Breast epithelium (tissue), 4 donors: ENCODE measurements around the gene KLHL42. TPM values are rescaled to one million over a fixed set of nuclear protein-coding genes. Genes with fewer than 3 reads are reported as not detected.

ENCODE experiments used
- DNase-seq, 2 donors: peaks; one replicate each; pipeline ENCODE4 v3.0.0-alpha.2; 2019; ENCODE audit warnings: low spot score in 2 of 2
- H3K27ac ChIP-seq, 2 donors: fragments of 200-600 bp; sonication (generic) in 1 of 2; one replicate each; pipeline ENCODE4 v1.5.1; 2016 to 2019; ENCODE audit warnings: mild to moderate bottlenecking in 1 of 2
- H3K27me3 ChIP-seq, 2 donors: fragments of 200-600 bp; sonication (generic) in 1 of 2; one replicate each; pipeline versions ENCODE4 v1.5.1 to v1.6.0; 2017 to 2019; ENCODE audit warnings: control low read depth in 1 of 2, mild to moderate bottlenecking in 1 of 2
- H3K36me3 ChIP-seq: fragments of 200-600 bp; one replicate; pipeline ENCODE4 v1.5.1; 2019
- H3K4me1 ChIP-seq, 2 donors: fragments of 200-600 bp; sonication (generic); one replicate each; pipeline ENCODE4 v1.5.1; 2016 to 2019; ENCODE audit warnings: control low read depth in 1 of 2
- H3K4me3 ChIP-seq, 3 donors: fragments of 200-600 bp; sonication (generic); 1 replicate in 2 of 3; 2 replicates in 1 of 3; pipeline ENCODE4 v1.5.1; 2016 to 2019; ENCODE audit warnings: mild to moderate bottlenecking in 3 of 3, moderate library complexity in 2 of 3
- H3K9me3 ChIP-seq, 2 donors: fragments of 200-600 bp; sonication (generic) in 1 of 2; one replicate each; pipeline ENCODE4 v1.5.1; 2016 to 2019; ENCODE audit warnings: control low read depth in 1 of 2
- CTCF ChIP-seq, 3 donors: fragments of 450-650 bp; IDR thresholded peaks; one replicate each; pipeline ENCODE4 v1.5.1; 2016 to 2017; ENCODE audit warnings: antibody characterized with exemption in 3 of 3, mild to moderate bottlenecking in 3 of 3, moderate library complexity in 3 of 3
- POLR2A ChIP-seq: fragments of 450-650 bp; IDR thresholded peaks from one replicate; pipeline ENCODE4 v1.6.1; 2016; ENCODE audit warnings: antibody characterized with exemption, mild to moderate bottlenecking, moderate library complexity
- POLR2AphosphoS5 ChIP-seq, 3 donors: sonication (generic); formaldehyde crosslinking; IDR thresholded peaks; one replicate each; pipeline ENCODE4 v1.6.1; 2017; ENCODE audit warnings: antibody characterized with exemption in 3 of 3
- intact Hi-C: fragments of 100-400 bp; cut with DNase I; formaldehyde crosslinking; loops from one replicate; pipeline ENCODE4 v1.15.1; 2023; ENCODE audit warnings: low total_unique reads
- total RNA-seq, 3 donors: library from RNA; depleted of rRNA; stranded (reverse); fragments of >200 nt; gene quantifications; one replicate each; pipeline ENCODE4 v1.1.0, GENCODE V29; 2016

The KLHL42 gene
- total RNA-seq, 3 donors from 2014 or later = 20.6 to 32.3 (median 30.8) TPM

GRCh38 chr12:27824126-27824842 is 44.3 kb downstream of the KLHL42 start:
- Histone ChIP-seq H3K27me3 (no peaks in the 10 kb centered on the region), H3K36me3 (no peaks in the 10 kb centered on the region), H3K4me3 (no peak overlapping the region), H3K4me1 (peaks cover 0 to 6% of the 10 kb centered on the region in 2 donors), H3K27ac (no peak overlapping the region), H3K9me3 (no peaks in the 10 kb centered on the region)
- no peak for DNase-seq
- TF ChIP-seq CTCF (IDR thresholded peaks at IDR 0.05) = no peak
- no peak for TF ChIP-seq POLR2A
- TF ChIP-seq POLR2AphosphoS5 (IDR thresholded peaks at IDR 0.05) = no peak
- intact Hi-C loops = loop anchor here (5.0 kb wide), 1 partner anchor 87 kb away; no protein-coding TSS in a partner anchor

- no peak for DNase-seq
- TF ChIP-seq POLR2A (no peak), CTCF (IDR thresholded peaks at IDR 0.05) (no peak), POLR2AphosphoS5 (IDR thresholded peaks at IDR 0.05) (no peak)
- Histone ChIP-seq H3K27me3 (no peaks in the 10 kb centered on the region), H3K27ac (no peak overlapping the region), H3K36me3 (no peaks in the 10 kb centered on the region), H3K4me1 (peaks cover 0 to 5% of the 10 kb centered on the region in 2 donors), H3K9me3 (no peaks in the 10 kb centered on the region), H3K4me3 (no peak overlapping the region)
- intact Hi-C loops = loop anchor here (5.0 kb wide), 1 partner anchor 1506 kb away; no protein-coding TSS in a partner anchor
Observed at GRCh38 chr12:27826076-27826475, 46.0 kb downstream of the KLHL42 start.

- H3K36me3 ChIP-seq = no peaks in the 10 kb centered on the region
- no peak for DNase-seq
- no peaks in the 10 kb centered on the region for H3K9me3 ChIP-seq
- H3K27me3 ChIP-seq = no peaks in the 10 kb centered on the region
- intact Hi-C loops = loop anchor here (5.0 kb wide), 1 partner anchor 1504 kb away; no protein-coding TSS in a partner anchor
- H3K4me3 ChIP-seq = no peak overlapping the region
- TF ChIP-seq CTCF (IDR thresholded peaks at IDR 0.05) (no peak), POLR2A (no peak), POLR2AphosphoS5 (IDR thresholded peaks at IDR 0.05) (no peak)
- H3K27ac ChIP-seq = no peak overlapping the region
- H3K4me1 ChIP-seq = no peaks in the 10 kb centered on the region
Observed at GRCh38 chr12:27828196-27828595, 48.2 kb downstream of the KLHL42 start.

- Histone ChIP-seq H3K27me3 (no peaks in the 10 kb centered on the region), H3K4me1 (no peaks in the 10 kb centered on the region), H3K9me3 (peaks cover 4 to 14% of the 10 kb centered on the region in 2 donors), H3K36me3 (no peaks in the 10 kb centered on the region), H3K4me3 (no peak overlapping the region), H3K27ac (no peak overlapping the region)
- intact Hi-C loops = no loop called here
- TF ChIP-seq CTCF (IDR thresholded peaks at IDR 0.05) (no peak), POLR2AphosphoS5 (IDR thresholded peaks at IDR 0.05) (no peak), POLR2A (no peak)
- DNase-seq = no peak
Observed at GRCh38 chr12:27838543-27839185, 58.6 kb downstream of the KLHL42 start.
